Body of pancreas (tissue), 4 donors: ENCODE measurements around the gene ANKRD6.

ENCODE experiments used
- CTCF ChIP-seq, 7 experiments: fragments of 450-650 bp in 4 of 7; fragments of 200-600 bp in 3 of 7; sonication (generic) in 3 of 7; IDR thresholded peaks; one replicate each; pipeline ENCODE4 v1.5.1; 2016 to 2019; ENCODE audit warnings: antibody characterized with exemption in 7 of 7
- POLR2A ChIP-seq, 3 donors: fragments of 450-650 bp; IDR thresholded peaks; one replicate each; pipeline ENCODE4 v1.6.1; 2016; ENCODE audit warnings: antibody characterized with exemption in 3 of 3, mild to moderate bottlenecking in 2 of 3

- no peak for TF ChIP-seq CTCF (IDR thresholded peaks at IDR 0.05)
- TF ChIP-seq POLR2A (IDR thresholded peaks at IDR 0.05), result no peak
Measured at GRCh38 chr6:89580997-89581666, 148.2 kb downstream of the ANKRD6 start.
